ENCODE measurements around the gene IFT80. TPM values are rescaled to one million over a fixed set of nuclear protein-coding genes. Genes with fewer than 3 reads are reported as not detected.

IFT80 gene
- total RNA-seq (10 to 100 TPM; 30.4 to 34.9 TPM), polyA plus RNA-seq (1 to 10 TPM; 4.8 to 8.4 (median 6.0) TPM), total RNA-seq (5.8 to 38.4 (median 17.9) reads per million in 6 experiments)

- H3K36me3 Mint-ChIP-seq: peaks cover 0 to 18% (median 12%) of the 10 kb centered on the region in 3 donors
- peaks cover 7 to 19% (median 15%) of the 10 kb centered on the region in 5 donors for H3K27me3 Mint-ChIP-seq
- POLR2A ChIA-PET: interaction anchor here (0.9 to 1.6 kb wide), 2 partner anchors 9 to 30 kb away, joined by 3 to 4 read pairs; no protein-coding TSS in a partner anchor
- ATAC-seq (peak; percentile 91 to 97), DNase-seq (peak; percentile 88 to 98 (median 96))
- peaks cover 23 to 58% (median 51%) of the 10 kb centered on the region in 4 donors for H3K4me1 Mint-ChIP-seq
- H3K27ac Mint-ChIP-seq: peak within 1 kb of the TSS; percentile 96 to 100 (median 99)
- H3K9me3 Mint-ChIP-seq: no peaks in the 10 kb centered on the region
- peak within 1 kb of the TSS; percentile 94 to 99 (median 97) for H3K4me3 Mint-ChIP-seq
These were observed at the start of gene IFT80, which contains the start of gene SMC4 for GRCh38 chr3:160399125-160400029. IFT80 (minus strand) TSS chr3:160399225; CDS start chr3:160384600, 14,625 bp downstream. SMC4 (plus strand) TSS chr3:160399650; CDS start chr3:160400827, 1,177 bp downstream.

DNA sequence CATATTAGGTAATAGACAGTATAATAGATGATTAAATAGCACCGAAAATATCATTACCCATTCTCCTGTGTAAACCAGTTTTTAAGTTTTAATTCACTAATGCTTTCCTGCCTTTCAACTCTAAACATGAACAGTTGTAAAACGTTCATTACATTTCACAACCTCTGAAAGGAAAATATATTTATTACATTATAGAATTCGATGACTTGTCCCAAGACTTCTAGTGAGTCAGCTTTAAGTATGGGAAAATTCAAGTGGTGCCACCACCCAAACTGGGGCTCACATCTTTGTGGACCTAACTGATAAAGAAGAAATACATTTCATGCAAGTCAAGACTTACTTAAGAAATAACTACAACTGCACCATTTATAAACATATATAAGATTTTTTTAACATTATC is 48.5 kb upstream of the IFT80 start:
- Mint-ChIP-seq H3K27me3 (no peaks in the 10 kb centered on the region), H3K4me1 (peaks cover 20 to 44% (median 36%) of the 10 kb centered on the region in 4 donors), H3K9me3 (no peaks in the 10 kb centered on the region), H3K27ac (no peak overlapping the region), H3K36me3 (peaks cover 4 to 22% (median 11%) of the 10 kb centered on the region in 3 donors), H3K4me3 (peak overlapping the region in 1 of 10 donors; percentile 15)
- ATAC-seq: no peak
- POLR2A ChIA-PET: no interaction called here
- DNase-seq: no peak

- H3K9me3 Mint-ChIP-seq: no peaks in the 10 kb centered on the region
- POLR2A ChIA-PET: no interaction called here
- no peak for DNase-seq
- ATAC-seq: no peak
- peak overlapping the region in 2 of 10 donors; percentile 30 to 32 for H3K4me3 Mint-ChIP-seq
- H3K27ac Mint-ChIP-seq: peak overlapping the region in 1 of 10 donors; percentile 36
- H3K36me3 Mint-ChIP-seq: peaks cover 4 to 27% (median 17%) of the 10 kb centered on the region in 3 donors
- H3K4me1 Mint-ChIP-seq: peaks cover 20 to 45% (median 39%) of the 10 kb centered on the region in 4 donors
- no peaks in the 10 kb centered on the region for H3K27me3 Mint-ChIP-seq
These were observed 47.6 kb upstream of the IFT80 start for GRCh38 chr3:160446522-160447056.

- ATAC-seq (no peak), DNase-seq (no peak)
- Mint-ChIP-seq H3K27ac (no peak overlapping the region), H3K4me3 (peak overlapping the region in 1 of 10 donors; percentile 26), H3K27me3 (no peaks in the 10 kb centered on the region), H3K9me3 (no peaks in the 10 kb centered on the region), H3K36me3 (peaks cover 4 to 27% (median 18%) of the 10 kb centered on the region in 3 donors), H3K4me1 (peaks cover 20 to 47% (median 40%) of the 10 kb centered on the region in 4 donors)
- POLR2A ChIA-PET: interaction anchor here (0.7 kb wide), 1 partner anchor 49 kb away, joined by 4 read pairs; no protein-coding TSS in a partner anchor
These were observed 46.8 kb upstream of the IFT80 start for GRCh38 chr3:160445854-160446253.

- ATAC-seq: no peak
- DNase-seq: no peak
- Mint-ChIP-seq H3K27me3 (no peaks in the 10 kb centered on the region), H3K9me3 (peaks cover 0 to 8% (median 0%) of the 10 kb centered on the region in 9 donors), H3K27ac (peak overlapping the region in 1 of 10 donors; percentile 31), H3K36me3 (peaks cover 9 to 38% (median 29%) of the 10 kb centered on the region in 3 donors), H3K4me1 (peaks cover 16 to 47% (median 34%) of the 10 kb centered on the region in 4 donors), H3K4me3 (no peak overlapping the region)
- POLR2A ChIA-PET: no interaction called here
These were observed 45.4 kb upstream of the IFT80 start for GRCh38 chr3:160444411-160444810.

- H3K36me3 Mint-ChIP-seq: peaks cover 9 to 62% (median 47%) of the 10 kb centered on the region in 3 donors
- POLR2A ChIA-PET: no interaction called here
- peaks cover 12 to 55% (median 38%) of the 10 kb centered on the region in 4 donors for H3K4me1 Mint-ChIP-seq
- no peaks in the 10 kb centered on the region for H3K27me3 Mint-ChIP-seq
- peak overlapping the region in 1 of 10 donors; percentile 58 for H3K4me3 Mint-ChIP-seq
- H3K9me3 Mint-ChIP-seq: peaks cover 0 to 8% (median 0%) of the 10 kb centered on the region in 9 donors
- H3K27ac Mint-ChIP-seq: no peak overlapping the region
- DNase-seq (no peak), ATAC-seq (no peak)
These were observed 41.7 kb upstream of the IFT80 start for GRCh38 chr3:160440687-160441086.

- ATAC-seq (no peak), DNase-seq (no peak)
- H3K27me3 Mint-ChIP-seq: no peaks in the 10 kb centered on the region
- H3K4me1 Mint-ChIP-seq: peaks cover 8 to 44% (median 32%) of the 10 kb centered on the region in 4 donors
- peak overlapping the region in 1 of 10 donors; percentile 18 for H3K4me3 Mint-ChIP-seq
- peaks cover 0 to 8% (median 0%) of the 10 kb centered on the region in 9 donors for H3K9me3 Mint-ChIP-seq
- H3K27ac Mint-ChIP-seq: peak overlapping the region in 3 of 10 donors; percentile 27 to 48 (median 27)
- POLR2A ChIA-PET: no interaction called here
- H3K36me3 Mint-ChIP-seq: peaks cover 9 to 71% (median 41%) of the 10 kb centered on the region in 3 donors
These were observed 38.0 kb upstream of the IFT80 start for GRCh38 chr3:160437083-160437455.

DNA sequence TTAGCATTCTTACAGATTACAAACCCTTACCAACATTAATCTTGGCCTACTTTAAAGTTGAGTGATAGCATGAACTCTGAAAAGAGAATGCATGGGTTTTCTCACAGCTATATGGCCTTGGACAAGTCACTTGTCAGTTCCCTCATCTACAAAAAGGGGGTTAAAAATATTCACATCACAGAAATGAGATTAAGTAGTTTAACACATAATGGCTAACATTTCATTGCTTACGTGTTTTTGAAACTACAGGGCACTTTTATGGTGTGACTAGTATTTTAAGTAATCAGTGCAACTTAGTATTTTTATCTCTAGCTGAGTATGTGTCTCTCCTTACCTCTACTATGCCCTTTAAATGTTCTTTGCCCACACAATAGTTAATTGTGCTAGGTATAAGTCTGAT is 36.7 kb upstream of the IFT80 start:
- no peak overlapping the region for H3K4me3 Mint-ChIP-seq
- peaks cover 8 to 41% (median 30%) of the 10 kb centered on the region in 4 donors for H3K4me1 Mint-ChIP-seq
- peaks cover 9 to 78% (median 41%) of the 10 kb centered on the region in 3 donors for H3K36me3 Mint-ChIP-seq
- POLR2A ChIA-PET: no interaction called here
- ATAC-seq: no peak
- DNase-seq: no peak
- H3K27ac Mint-ChIP-seq: peak overlapping the region in 5 of 10 donors; percentile 7 to 67 (median 16)
- H3K9me3 Mint-ChIP-seq: peaks cover 0 to 8% (median 0%) of the 10 kb centered on the region in 9 donors
- no peaks in the 10 kb centered on the region for H3K27me3 Mint-ChIP-seq

GRCh38 chr3:160435095-160435494 is 36.1 kb upstream of the IFT80 start:
- POLR2A ChIA-PET: interaction anchor here (0.6 kb wide), 1 partner anchor 164 kb away, joined by 4 read pairs; no protein-coding TSS in a partner anchor
- ATAC-seq (no peak), DNase-seq (no peak)
- Mint-ChIP-seq H3K27ac (peak overlapping the region in 1 of 10 donors; percentile 41), H3K4me3 (no peak overlapping the region), H3K9me3 (peaks cover 0 to 6% (median 0%) of the 10 kb centered on the region in 9 donors), H3K27me3 (no peaks in the 10 kb centered on the region), H3K4me1 (peaks cover 8 to 38% (median 28%) of the 10 kb centered on the region in 4 donors), H3K36me3 (peaks cover 9 to 77% (median 35%) of the 10 kb centered on the region in 3 donors)

- no peaks in the 10 kb centered on the region for H3K27me3 Mint-ChIP-seq
- POLR2A ChIA-PET: interaction anchor here (0.5 kb wide), 1 partner anchor 36 kb away, joined by 4 read pairs; no protein-coding TSS in a partner anchor
- no peaks in the 10 kb centered on the region for H3K9me3 Mint-ChIP-seq
- H3K27ac Mint-ChIP-seq: no peak overlapping the region
- H3K4me1 Mint-ChIP-seq: peaks cover 6 to 31% (median 22%) of the 10 kb centered on the region in 4 donors
- no peak for ATAC-seq
- no peak overlapping the region for H3K4me3 Mint-ChIP-seq
- peaks cover 4 to 75% (median 29%) of the 10 kb centered on the region in 3 donors for H3K36me3 Mint-ChIP-seq
- DNase-seq: no peak
These were observed 35.0 kb upstream of the IFT80 start for GRCh38 chr3:160434071-160434470.

DNA sequence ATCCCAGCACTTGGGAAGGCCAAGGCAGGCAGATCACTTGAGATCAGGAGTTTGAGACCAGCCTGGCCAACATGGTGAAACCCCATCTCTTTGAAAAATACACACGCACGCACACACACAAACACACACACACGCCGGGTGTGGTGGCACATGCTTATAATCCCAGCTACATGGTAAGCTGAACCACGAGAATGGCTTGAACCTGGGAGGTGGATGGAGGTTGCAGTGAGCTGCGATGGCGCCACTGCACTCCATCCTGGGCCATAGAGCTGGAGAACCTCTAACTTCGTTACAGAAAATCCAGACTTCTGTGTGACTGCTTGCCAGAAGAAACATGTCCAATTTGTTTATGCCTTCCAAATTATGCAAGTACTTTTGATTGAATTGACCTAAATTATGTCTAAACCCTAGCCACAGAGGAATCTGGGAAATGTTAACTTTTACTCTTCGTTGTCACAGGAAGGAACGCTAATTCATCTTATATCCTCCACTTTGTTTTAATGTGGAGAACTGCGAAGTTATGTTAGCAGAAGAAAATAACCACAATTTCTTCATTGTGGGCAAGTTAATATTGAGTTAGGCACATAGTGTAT is 28.9 kb upstream of the IFT80 start:
- Mint-ChIP-seq H3K4me1 (peaks cover 0 to 3% (median 1%) of the 10 kb centered on the region in 4 donors), H3K27ac (peak overlapping the region in 1 of 10 donors; percentile 48), H3K27me3 (no peaks in the 10 kb centered on the region), H3K36me3 (peaks cover 4 to 72% (median 22%) of the 10 kb centered on the region in 3 donors), H3K4me3 (no peak overlapping the region), H3K9me3 (no peaks in the 10 kb centered on the region)
- no peak for DNase-seq
- ATAC-seq: no peak
- POLR2A ChIA-PET: no interaction called here

DNA sequence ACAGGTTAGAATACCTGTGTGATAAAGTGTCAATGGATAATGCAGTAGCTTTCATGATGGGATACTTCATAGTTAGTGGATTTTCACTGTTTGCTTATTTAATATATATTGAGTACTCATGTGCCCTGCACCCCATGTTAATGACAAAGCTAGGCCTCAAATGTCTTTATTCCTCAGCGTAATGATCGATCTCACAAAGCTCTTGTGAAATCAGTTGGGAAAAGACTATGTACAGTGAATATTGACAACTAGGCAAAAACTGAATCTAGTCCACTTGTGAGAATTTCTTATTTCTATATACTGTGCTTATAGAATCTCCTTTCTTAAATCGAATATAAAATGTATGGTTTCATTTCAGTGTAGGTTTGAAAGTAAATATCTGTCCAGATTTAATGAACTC is 18.3 kb upstream of the IFT80 start:
- no peaks in the 10 kb centered on the region for H3K27me3 Mint-ChIP-seq
- POLR2A ChIA-PET: no interaction called here
- no peaks in the 10 kb centered on the region for H3K9me3 Mint-ChIP-seq
- no peak overlapping the region for H3K4me3 Mint-ChIP-seq
- no peak for DNase-seq
- H3K27ac Mint-ChIP-seq: no peak overlapping the region
- no peak for ATAC-seq
- peaks cover 0 to 6% (median 0%) of the 10 kb centered on the region in 4 donors for H3K4me1 Mint-ChIP-seq
- H3K36me3 Mint-ChIP-seq: peaks cover 0 to 64% (median 7%) of the 10 kb centered on the region in 3 donors
